HUES64 (cell line): ENCODE measurements around the gene FBF1.

Source experiments
- H3K27ac ChIP-seq: 2 replicates; pipeline ENCODE4 v1.7.0; 2013; ENCODE audit warnings: low read depth, low read length, inconsistent platforms
- H3K27me3 ChIP-seq: 2 replicates; pipeline ENCODE4 v1.6.1; 2013; ENCODE audit warnings: mild to moderate bottlenecking, low read length; ENCODE audit not compliant: insufficient read depth
- H3K36me3 ChIP-seq: 2 replicates; pipeline ENCODE4 v1.6.1; 2013; ENCODE audit warnings: mild to moderate bottlenecking, low read length; ENCODE audit not compliant: insufficient read depth
- H3K4me1 ChIP-seq: 2 replicates; pipeline ENCODE4 v1.6.1; 2013; ENCODE audit warnings: mild to moderate bottlenecking, low read length, moderate library complexity; ENCODE audit not compliant: insufficient read depth
- H3K4me3 ChIP-seq: 2 replicates; pipeline ENCODE4 v1.5.1; 2013; ENCODE audit warnings: mild to moderate bottlenecking, low read length, moderate library complexity
- H3K9ac ChIP-seq: 2 replicates; pipeline ENCODE4 v1.6.1; 2013; ENCODE audit warnings: mild to moderate bottlenecking, low read depth, low read length
- H3K9me3 ChIP-seq: 2 replicates; pipeline ENCODE4 v1.6.1; 2013; ENCODE audit warnings: low read depth, low read length; ENCODE audit not compliant: insufficient read depth
- WGBS: fragments of 150-250, 120-280 bp; methylation state at CpG from one replicate; pipeline ENCODE4 v1.1.7; 2013; ENCODE audit warnings: missing lambda C conversion rate; 5-methylcytosine and 5-hydroxymethylcytosine counted together

The FBF1 gene

GRCh38 chr17:75900691-75901533, 39.9 kb downstream of the FBF1 start:
- no peaks in the 10 kb centered on the region for H3K9me3 ChIP-seq
- peaks cover 6% of the 10 kb centered on the region; the same call in 1 of the 2 replicates for H3K4me1 ChIP-seq
- H3K4me3 ChIP-seq: no peak overlapping the region
- no peak overlapping the region for H3K27ac ChIP-seq
- H3K27me3 ChIP-seq: no peaks in the 10 kb centered on the region
- WGBS: 96% methylated on average over 13 of the region's 13 CpGs
- H3K9ac ChIP-seq: no peak overlapping the region
- peaks cover 45% of the 10 kb centered on the region for H3K36me3 ChIP-seq

DNA sequence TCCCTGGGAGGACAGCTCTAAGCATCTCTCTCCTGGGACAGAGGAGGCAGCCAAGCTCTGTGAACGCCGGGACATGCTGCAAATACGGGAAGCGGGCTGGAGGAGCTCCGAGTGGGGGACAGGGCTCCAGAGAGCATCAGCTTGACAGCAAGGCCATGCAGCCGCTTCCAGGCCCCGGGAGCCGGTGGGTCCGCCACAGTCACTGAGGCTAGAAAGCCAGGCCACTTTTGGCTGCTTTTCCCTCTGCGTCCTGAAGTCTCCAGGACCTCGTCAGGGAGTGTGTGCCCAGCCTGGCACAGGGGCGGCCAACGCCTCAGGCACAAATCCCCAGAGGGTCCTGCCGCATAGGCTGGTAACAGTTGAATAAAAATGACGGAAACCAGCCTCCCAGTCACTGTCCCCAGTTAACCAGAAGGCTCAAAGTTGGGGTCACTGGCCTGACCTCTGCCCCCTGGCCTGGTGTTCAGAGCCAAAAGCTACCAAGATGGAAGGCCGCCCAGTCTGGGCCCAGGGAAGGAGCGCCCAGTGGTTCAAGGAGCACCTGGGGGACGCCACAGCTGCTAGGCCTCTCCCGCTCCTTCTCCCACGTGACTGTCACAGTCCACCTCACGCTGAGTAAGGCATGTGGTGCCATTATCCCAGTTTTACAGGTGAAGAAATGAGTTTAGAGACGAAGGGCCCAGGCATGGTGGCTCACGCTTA, 40.9 kb downstream of the FBF1 start:
- H3K27me3 ChIP-seq: no peaks in the 10 kb centered on the region
- H3K4me1 ChIP-seq: peaks cover 12% of the 10 kb centered on the region; the same call in 1 of the 2 replicates
- 95% methylated on average over 23 of the region's 23 CpGs for WGBS
- H3K36me3 ChIP-seq: peaks cover 45% of the 10 kb centered on the region
- H3K4me3 ChIP-seq: no peak overlapping the region
- no peak overlapping the region for H3K27ac ChIP-seq
- no peaks in the 10 kb centered on the region for H3K9me3 ChIP-seq
- H3K9ac ChIP-seq: no peak overlapping the region

DNA sequence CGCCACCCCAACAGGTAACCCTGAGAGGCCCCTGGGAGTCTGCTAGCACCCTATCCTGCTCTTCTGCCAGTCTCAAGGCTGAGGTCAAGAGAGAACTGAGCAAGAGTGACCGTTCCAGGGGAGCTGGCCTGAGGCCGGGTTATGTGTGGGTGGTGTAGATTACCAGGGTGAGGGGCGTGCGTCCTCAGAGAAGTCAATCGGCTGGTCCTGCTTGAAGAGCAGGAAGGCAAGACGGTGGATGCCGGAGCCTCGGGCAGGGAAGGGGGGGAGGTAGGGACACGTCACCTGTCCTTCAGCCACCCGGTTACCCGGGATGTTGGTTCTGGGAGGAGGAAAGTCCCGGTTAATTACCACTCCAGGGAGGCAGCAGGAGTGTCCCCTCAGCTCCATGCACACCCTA, 41.5 kb downstream of the FBF1 start:
- Histone ChIP-seq H3K36me3 (peaks cover 45% of the 10 kb centered on the region), H3K27me3 (no peaks in the 10 kb centered on the region)

DNA sequence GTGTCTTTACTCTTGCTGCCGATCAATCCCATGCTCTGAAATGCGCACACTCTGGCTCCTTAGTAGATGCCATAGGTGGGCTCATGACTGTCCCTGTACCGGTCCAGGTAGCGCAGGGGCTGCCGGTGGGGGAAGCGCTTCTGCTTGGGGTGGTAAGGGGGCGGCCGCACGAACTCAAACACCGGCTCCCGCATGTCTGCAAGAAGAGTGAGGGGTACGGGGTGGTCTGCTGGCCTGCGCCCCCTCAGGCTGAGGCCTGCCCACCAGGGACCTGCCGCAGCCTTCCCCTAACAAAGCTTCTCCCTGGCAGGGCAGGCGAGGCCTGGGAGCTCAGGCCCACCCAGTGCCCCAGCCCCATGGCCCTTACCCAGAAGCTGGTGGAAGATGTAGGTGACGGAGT, 42.1 kb downstream of the FBF1 start:
- peaks cover 45% of the 10 kb centered on the region for H3K36me3 ChIP-seq
- WGBS: 95% methylated on average over 16 of the region's 16 CpGs
- H3K27ac ChIP-seq: no peak overlapping the region
- no peak overlapping the region for H3K4me3 ChIP-seq
- peaks cover 17% of the 10 kb centered on the region; the same call in 1 of the 2 replicates for H3K4me1 ChIP-seq
- no peaks in the 10 kb centered on the region for H3K9me3 ChIP-seq
- no peak overlapping the region for H3K9ac ChIP-seq
- H3K27me3 ChIP-seq: no peaks in the 10 kb centered on the region

More for the DNA sequence above, 41.5 kb downstream of the FBF1 start:
- H3K4me3 ChIP-seq: no peak overlapping the region
- no peak overlapping the region for H3K9ac ChIP-seq
- WGBS: 96% methylated on average over 13 of the region's 13 CpGs
- peaks cover 17% of the 10 kb centered on the region; the same call in 1 of the 2 replicates for H3K4me1 ChIP-seq
- no peak overlapping the region for H3K27ac ChIP-seq
- H3K9me3 ChIP-seq: no peaks in the 10 kb centered on the region

- Histone ChIP-seq H3K36me3 (peaks cover 46% of the 10 kb centered on the region), H3K9me3 (no peaks in the 10 kb centered on the region), H3K4me1 (peaks cover 17% of the 10 kb centered on the region; the same call in 1 of the 2 replicates), H3K4me3 (no peak overlapping the region), H3K27ac (no peak overlapping the region), H3K27me3 (no peaks in the 10 kb centered on the region), H3K9ac (no peak overlapping the region)
- 88% methylated on average over 8 of the region's 8 CpGs for WGBS
These were observed 42.8 kb downstream of the FBF1 start for GRCh38 chr17:75898065-75898464.

DNA sequence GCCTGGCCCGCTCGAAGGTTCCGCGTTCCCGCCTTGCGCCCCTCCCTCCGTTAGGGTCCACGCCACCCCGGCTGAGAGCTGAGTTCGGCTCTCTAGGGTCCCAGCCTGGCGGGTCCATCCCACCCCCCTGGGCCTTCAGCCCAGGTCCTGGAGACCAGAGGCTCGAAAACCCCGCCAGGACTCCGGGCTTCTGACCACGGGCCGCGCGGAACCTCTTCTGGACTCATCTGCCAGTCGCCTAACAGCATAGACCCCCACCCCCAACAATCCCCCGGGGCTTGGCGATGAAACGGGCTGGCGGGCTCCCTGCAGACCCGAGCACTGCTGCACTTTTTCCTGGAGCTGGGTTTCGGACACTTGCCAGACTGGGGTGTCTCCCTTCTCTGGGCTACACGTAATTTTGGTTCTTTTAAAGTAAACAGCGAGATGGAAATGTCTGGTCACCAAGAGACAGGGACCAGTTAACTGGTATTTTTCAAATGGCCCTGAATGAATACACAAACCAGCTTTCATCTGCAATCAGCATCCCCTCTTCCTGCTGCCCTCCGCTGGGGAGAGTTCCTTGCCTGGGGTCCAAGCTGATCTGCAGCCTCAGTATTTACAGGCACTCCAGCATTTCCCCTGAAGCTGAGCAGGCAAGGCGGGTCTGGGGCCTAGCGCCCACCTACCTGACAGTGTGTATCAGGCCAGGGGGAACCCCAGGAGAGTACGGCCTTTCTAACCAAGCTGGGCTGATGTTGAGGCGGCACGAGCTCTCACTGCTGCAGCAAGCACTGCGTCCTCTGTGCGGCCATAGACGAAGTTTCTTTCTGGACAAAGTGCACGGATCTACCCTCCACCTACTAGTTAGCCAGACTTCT, 43.5 kb downstream of the FBF1 start:
- Histone ChIP-seq H3K4me3 (peak overlapping the region; percentile 95), H3K27me3 (no peaks in the 10 kb centered on the region), H3K4me1 (peaks cover 17% of the 10 kb centered on the region; the same call in 1 of the 2 replicates), H3K9me3 (no peaks in the 10 kb centered on the region), H3K27ac (peak overlapping the region; percentile 64), H3K9ac (peak overlapping the region; percentile 54), H3K36me3 (peaks cover 44% of the 10 kb centered on the region)
- WGBS: 34% methylated on average over 37 of the region's 37 CpGs

DNA sequence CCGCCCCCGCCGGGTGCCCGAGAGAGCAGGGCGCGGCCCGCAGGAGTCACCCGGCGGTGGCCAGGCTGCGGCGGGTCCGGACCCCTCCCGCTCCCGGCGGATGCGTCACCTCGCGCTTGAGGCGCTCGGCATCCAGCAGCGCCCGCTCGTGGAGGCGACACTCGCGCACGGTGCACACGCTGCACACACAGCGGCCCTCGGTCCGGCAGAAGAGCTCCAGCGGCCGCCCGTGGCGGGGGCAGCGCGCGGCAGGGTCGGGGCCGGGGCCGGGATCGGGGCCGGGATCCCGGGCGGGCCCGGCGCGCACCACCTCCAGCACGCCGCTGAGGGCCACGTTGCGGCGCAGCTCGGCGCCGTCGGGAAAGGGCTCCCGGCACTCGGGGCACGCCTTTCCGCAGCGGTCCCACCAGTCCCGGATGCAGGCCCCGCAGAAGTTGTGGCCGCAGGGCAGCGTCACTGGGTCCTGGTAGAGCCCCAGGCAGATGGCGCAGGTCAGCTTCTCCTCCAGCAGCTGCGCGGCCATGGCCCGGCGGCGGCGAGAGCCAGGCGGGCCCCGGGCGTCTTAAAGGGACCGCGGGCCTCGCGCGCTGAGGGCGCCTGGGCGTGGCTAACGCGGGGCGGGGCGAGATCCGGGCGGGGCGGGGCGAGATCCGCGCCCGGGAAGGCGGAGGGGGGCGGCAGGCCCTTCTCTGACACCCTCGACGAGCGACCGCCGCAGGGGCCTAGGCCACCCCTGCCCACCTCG, 44.3 kb downstream of the FBF1 start, which contains the start of gene TRIM65:
Gene TRIM65 (minus strand): TSS at position 537 of the 745 bp plus-strand sequence. CDS start 14 bp downstream, at position 523.
- Histone ChIP-seq H3K36me3 (peaks cover 44% of the 10 kb centered on the region), H3K4me1 (peaks cover 17% of the 10 kb centered on the region; the same call in 1 of the 2 replicates)
- under 1% methylated on average over 102 of the region's 102 CpGs for WGBS

GRCh38 chr17:75895370-75896155, 45.3 kb downstream of the FBF1 start:
- Histone ChIP-seq H3K9ac (peak overlapping the region; percentile 96), H3K4me1 (peaks cover 17% of the 10 kb centered on the region; the same call in 1 of the 2 replicates), H3K9me3 (no peaks in the 10 kb centered on the region), H3K4me3 (peak overlapping the region; percentile 95), H3K27ac (no peak overlapping the region), H3K27me3 (no peaks in the 10 kb centered on the region), H3K36me3 (peaks cover 44% of the 10 kb centered on the region)
- 25% methylated on average over 28 of the region's 28 CpGs for WGBS

More for the DNA sequence above, 44.3 kb downstream of the FBF1 start, which contains the start of gene TRIM65:
- peak within 1 kb of the TSS; percentile 95 for H3K4me3 ChIP-seq
- H3K27ac ChIP-seq: peak within 1 kb of the TSS; percentile 87
- peak within 1 kb of the TSS; percentile 96 for H3K9ac ChIP-seq
- no peaks in the 10 kb centered on the region for H3K27me3 ChIP-seq
- no peaks in the 10 kb centered on the region for H3K9me3 ChIP-seq

- H3K9ac ChIP-seq: 0 out of 2 replicates have a peak overlapping the region, but pooled peaks have one; percentile 3
- H3K27ac ChIP-seq: no peak overlapping the region
- no peaks in the 10 kb centered on the region for H3K27me3 ChIP-seq
- H3K4me1 ChIP-seq: peaks cover 17% of the 10 kb centered on the region; the same call in 1 of the 2 replicates
- peaks cover 43% of the 10 kb centered on the region for H3K36me3 ChIP-seq
- 79% methylated on average over 22 of the region's 22 CpGs for WGBS
- H3K4me3 ChIP-seq: no peak overlapping the region
- H3K9me3 ChIP-seq: no peaks in the 10 kb centered on the region
These were observed 46.7 kb downstream of the FBF1 start for GRCh38 chr17:75894049-75894733.
